Embryonic facial prominence (tissue), 1 donor: ENCODE data around the gene TSHB.
"Not testable (repeated sequence)": the region's sequence is repeated elsewhere in the genome, so short reads cannot be mapped to it uniquely, and the experiment has no call there.

Source experiments
- DNase-seq: peaks from one replicate; pipeline ENCODE4 v3.0.0-alpha.2; 2016; ENCODE audit errors: extremely low spot score

Gene TSHB

DNA sequence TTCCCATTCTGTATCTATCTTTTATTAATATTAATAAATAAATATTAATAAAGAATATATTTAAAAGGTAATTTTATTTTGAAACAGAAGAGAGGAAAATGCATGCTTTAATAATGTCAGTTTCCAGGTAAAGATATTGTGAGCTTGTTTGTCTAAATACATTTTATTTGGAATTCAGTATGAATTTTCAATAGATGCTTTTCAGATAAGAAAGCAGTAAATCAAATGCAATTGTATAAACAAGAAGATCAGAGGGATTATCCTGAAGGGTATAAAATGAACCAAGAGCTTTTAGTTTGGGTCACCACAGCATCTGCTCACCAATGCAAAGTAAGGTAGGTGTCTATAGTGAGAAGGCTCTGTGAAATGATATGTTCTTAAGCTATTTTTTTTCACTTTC lies at the start of gene TSHB:
TSHB (plus strand) TSS at position 301 of the 400 bp plus-strand sequence. CDS start 3,537 bp downstream, outside the sequence.
- DNase-seq = no peak

DNA sequence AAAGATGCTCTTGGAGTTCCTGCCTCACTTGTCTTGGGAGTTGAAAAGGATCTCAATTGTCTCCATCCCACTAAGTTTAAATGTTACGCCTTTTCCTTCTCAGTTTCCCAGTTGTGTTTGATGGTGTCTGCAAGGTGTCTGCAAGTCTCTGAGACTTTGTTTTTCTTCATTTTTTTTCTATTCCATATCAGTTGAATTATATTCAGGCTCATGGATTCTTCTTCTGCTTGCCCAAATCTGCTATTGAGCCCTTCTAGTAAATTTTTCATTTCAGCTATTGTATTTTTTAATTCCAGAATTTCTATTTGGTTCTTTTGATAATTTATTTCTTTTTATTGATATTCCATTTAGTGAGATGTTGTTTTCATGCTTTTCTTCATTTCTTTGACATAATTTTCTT lies 47.4 kb upstream of the TSHB start:
- DNase-seq = no peak

DNA sequence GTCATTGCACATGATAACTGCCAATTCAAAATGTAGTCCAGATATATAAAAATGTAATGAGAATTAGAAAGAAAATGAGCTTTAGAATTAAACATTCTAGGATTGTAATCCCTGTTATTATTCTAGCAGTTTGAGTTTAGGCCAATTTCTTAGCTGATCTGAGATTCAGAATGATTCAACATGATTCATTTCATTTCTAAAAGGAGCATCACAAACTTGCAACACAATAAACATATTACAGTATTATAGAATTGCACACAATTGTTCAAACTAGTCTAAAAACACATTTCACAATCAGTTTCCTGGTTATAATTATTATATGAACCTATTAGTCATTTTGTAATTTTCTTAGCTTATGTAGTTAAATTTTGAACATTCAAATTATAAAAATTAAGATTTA lies 43.3 kb upstream of the TSHB start:
- DNase-seq = no peak

DNA sequence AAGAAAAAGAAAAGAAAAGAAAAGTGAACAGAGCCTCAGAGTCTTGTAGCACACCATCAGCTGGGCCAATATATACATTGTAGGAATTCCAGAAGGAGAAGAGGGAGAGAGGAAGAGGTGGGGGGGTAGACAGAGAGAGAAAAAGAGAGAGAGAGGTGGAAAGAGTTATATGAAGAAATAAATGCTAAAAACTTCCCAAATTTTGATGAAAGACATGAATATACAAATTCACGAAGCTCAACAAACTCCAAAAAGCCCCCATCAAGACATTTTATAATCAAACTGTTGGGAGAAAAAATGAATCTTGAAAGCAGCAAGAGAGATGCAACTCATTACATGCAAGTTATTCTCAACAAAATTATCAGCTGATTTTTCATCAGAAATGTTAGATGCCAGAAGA lies 41.5 kb upstream of the TSHB start:
- DNase-seq = no peak

DNA sequence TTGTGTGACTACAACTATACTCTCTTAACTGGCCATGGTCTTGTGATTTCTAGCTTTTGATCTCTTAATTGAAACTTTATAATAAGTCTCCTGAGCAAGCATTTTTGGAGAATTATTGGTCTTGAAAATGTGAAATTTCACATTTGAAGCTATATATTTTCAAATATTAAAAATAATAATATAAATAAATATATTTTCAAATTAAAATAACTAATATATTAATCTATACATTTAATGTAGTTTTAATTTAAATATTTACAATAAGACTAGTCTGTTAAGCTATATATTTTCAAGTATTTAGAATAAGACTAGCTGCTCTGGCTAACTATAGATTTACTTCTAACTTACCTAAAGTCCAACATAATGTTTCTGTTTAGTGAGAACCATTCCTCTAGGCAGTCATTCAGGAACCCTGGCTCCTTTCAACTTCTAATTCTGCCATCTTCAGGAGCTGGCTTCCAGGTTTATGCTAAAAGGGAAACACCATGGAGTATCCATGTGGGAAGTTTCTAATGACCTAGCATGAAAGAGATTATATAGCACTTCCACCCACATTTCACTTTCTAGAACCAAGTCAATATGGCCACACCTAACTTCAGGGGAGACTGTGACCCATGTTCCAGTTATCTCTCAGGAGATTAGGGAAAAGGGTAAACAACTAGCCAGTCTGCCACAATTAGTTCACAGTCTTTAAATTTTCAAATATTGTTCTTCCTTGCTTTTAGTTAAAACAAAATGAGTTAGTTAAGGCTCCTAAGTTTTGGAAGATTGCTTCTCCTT lies 31.9 kb upstream of the TSHB start:
- no peak for DNase-seq

DNA sequence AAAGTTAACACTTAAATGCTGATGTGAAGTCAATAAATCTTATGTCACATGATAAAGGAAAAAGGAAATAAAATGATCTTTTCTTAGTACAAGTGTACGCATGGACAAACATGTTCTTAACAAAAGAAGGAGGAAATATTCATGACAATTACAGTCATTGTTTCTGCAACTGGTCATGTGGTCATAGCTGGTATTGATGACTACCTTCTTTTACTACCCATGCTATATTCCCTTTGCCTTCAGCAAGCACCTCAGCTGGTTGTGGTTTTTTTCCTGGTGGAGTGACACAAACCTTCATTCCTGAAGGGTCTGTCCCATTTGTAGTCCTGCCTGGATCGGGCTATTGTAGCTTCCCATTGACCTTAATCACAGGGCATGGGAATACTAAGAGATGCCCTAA lies 23.4 kb upstream of the TSHB start:
- no peak for DNase-seq

DNA sequence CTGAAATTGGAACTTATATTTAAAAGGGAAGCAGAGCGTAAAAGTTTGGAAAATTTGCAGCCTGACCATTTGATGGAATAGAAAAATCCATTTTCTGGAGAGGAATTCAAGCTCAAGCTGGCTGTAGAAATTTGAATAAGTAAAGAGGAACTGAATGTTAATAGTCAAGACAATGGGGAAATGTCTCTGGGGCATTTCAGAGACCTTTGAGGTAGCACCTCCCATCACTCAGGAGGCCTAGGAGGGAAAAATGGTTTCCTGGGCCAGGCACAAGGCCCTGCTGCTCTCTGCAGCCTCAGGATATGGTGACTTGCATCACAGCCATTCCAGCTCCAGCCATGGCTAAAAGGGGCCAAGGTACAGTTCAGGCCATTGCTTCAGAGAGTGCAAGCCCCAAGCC lies 17.6 kb upstream of the TSHB start:
- no peak for DNase-seq

DNA sequence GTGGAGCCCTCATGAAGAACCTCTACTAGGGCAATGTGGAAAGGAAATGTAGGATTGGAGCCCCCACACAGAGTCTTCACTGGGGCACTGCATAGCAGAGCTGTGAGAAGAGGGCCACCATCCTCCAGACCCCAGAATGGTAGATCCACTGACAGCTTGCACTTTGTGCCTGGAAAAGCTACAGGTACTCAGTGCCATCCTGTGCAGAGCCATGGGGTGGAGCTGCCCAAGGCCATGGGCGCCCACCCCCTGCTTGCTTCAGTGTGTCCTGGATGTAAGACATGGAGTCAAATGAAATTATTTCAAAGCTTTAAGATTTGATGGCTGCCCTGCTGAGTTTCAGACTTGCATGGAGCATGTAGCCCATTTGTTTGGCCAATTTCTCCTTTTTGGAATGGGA lies 17.2 kb upstream of the TSHB start:
- no peak for DNase-seq

DNA sequence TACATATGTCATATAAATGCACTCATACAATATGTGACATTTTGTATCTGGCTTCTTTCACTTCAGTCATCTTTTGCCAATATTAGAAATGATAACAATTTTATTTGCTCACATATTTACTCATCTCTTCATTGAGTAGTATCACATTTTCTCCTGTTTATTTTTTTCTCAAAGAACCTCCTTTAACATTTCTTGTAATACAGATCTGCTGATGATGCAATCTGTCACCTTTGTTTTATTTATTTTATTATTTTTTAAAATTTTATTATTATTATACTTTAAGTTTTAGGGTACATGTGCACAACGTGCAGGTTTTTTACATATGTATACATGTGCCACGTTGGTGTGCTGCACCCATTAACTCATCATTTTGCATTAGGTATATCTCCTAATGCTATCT lies 15.8 kb upstream of the TSHB start:
- DNase-seq = no peak

DNA sequence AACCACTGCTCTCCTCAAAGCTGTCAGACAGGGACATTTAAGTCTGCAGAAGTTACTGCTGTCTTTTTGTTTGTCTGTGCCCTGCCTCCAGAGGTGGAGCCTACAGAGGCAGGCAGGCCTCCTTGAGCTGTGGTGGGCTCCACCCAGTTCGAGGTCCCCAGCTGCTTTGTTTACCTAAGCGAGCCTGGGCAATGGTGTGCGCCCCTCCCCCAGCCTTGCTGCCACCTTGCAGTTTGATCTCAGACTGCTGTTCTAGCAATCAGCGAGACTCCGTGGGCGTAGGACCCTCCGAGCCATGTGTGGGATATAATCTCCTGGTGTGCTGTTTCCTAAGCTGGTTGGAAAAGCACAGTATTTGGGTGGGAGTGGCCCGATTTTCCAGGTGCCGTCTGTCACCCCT lies 10.1 kb upstream of the TSHB start:
- not testable (repeated sequence) for DNase-seq

DNA sequence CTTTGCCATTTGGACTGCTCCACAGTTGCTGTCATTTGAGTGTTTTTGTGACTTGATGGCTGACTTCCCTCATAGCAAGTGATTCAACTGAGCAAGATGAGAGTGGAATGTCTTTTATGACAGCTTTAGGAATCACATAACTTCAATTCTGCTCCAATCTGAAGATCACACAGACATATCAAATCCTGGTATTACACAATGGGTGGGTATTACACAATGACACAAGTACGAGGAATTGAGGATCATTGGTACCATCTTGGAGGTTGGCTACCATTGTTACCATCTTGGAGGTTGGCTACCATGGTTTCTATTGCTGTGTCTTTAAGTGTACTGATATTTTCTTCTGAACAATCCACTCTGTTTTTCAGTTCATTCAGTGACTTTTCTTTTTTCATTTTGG lies 8.5 kb upstream of the TSHB start:
- no peak for DNase-seq

DNA sequence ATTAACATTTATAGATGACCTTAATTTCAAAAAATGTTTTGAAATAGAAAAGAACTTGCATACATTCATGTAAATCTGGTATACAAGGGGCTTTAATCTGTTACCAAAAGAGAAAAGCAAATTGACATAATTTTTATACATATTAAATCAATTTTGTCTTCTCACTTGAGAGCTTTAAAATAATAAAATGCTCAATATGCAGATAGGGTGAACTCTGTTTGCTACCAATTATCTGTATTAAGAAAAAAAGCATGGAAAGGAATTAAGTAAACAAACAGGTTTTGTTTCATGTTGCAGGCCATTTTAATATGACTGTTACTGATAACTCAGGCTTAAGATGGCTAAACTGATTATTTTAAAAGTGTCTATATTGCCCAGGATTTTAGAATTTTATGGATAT lies 6.0 kb upstream of the TSHB start:
- no peak for DNase-seq

DNA sequence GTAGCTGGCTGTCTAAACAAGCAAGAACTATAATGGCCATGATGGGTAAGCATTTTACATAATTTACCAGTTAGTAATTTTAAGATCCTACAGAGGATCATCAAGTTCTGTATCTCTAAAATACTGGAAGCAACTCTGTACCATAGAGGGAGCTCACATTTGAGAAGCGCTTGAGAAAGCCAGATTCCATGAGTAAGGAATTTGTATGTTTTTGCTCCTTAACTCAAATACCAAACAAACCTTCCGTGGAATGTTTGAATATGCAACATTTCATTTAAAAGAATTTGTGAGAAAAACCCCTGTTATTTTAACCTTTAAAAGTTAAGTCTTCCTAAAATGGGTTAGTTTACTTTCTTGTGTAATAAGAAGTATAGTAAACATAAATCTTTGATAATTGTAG lies 2.0 kb downstream of the TSHB start:
- no peak for DNase-seq

DNA sequence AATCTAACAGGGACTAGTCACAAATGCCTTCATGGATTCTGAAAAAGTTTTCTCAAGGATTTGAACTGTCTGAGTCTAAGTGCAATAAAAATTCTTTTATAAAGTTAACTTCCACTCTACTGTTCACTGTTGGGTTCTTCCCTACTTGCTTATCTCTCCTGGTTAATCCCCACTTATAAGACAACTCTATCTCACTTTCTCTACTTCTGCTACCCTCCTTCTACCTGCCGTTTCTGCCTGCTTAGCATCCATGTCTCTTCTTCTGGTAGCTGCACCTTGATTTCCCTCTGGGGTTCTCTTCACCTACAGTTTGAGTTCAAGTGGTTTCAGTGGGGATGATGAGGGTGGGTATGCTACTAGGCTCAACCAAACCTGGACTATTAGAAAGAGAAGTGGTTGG lies 6.0 kb downstream of the TSHB start:
- no peak for DNase-seq

DNA sequence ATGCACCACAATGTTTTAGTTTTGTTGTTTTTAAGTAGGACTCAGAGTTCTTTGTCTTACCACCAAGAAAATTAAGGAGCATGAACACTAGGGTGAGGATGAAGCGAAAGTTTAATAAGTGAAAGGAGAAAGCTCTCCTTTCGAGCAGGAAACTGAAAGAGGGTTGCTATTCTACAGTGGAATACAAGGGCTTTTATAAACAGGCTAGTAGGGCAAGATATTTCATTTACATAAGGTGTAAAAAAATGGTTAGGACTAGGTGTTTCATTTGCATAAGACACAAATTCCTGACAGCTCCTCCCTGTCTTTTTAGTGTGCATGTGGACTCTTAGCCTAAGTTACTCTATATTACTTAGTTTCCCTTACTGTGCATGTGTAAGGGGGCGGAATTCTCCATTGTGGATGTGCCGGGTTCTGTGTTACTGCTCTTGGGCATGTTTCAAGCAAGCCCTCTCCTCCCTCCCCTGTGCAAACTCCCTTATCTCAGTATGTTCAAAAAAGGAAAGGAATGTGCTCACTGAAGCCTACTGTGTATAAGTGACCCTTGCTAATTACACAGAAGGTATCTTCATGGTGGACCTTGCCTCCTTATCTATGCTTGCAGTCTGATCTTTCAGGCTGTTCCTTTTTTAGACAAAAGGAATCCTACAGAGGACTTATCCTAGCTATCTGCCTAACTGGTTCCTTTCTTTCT lies 7.3 kb downstream of the TSHB start:
- DNase-seq = no peak

DNA sequence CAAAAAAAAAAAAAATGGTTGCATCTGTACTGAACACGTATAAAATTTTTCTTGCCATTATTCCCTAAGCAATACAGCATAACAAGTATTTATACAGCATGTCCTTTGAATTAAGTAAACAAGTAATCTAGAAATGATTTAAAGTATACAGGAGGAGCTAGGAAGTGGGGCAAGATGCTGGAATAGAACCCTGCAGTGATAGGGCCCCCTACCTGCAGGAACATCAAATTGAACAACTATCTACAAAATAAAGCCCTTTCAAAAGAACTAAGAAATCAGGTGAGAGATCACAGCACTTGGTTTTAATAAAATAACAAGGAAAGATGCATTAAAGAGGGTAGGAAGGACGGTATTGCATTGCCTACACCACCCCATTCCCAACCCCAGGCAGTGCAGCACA lies 10.9 kb downstream of the TSHB start:
- DNase-seq = no peak

DNA sequence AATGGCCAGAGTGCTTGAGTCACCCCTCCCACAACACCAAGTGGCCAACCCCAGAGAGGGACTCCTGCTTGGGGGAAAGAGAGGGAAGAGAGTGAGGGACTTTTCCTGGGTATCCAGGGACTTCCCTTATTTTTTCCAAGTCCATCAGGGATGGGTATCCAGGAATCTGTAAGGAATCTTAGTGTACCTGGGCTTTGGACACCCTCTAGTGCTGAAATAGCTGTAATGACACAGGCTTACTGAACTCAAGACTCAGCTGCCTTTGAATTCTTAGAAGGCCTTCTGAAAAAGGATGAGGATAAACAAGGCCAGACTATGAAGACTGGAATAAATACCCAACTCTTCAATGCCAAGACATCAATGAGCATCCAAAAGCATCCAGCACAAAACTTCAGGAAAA lies 12.0 kb downstream of the TSHB start:
- no peak for DNase-seq

DNA sequence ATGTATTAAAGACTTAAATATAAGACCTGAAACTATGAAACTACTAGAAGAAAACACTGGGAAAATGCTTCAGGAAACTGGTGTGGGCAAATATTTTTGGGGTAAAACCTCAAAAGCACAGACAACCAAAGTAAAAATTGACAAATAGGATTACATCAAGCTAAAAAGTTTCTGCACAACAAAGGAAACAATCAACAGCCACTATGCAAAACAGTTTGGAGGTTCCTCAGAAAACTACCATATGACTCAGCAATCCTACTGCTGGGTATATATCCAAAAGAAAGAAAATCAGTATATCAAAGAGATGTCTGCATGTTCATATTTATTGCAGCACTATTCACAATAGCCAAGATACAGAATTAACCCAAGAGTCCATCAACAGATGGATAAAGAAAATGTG lies 17.1 kb downstream of the TSHB start:
- no peak for DNase-seq

DNA sequence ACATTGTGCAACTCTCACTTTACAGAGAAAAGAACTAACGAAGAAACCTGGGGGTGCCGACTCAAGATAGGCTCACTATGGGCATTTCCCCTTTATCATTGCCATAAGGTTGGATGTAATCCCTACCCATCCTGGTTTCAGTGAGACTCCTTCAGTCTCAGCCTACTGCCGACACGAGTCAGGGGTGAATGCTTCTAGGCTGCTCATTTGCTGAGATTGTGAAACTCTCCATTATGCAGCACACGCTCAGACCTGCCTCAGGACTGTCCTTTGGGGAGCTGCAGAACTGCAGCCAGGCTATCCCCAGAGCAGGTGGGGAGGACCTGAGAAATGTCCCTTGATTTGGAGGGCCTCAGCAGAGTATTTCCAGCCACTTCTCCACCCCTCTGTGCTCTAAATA lies 22.2 kb downstream of the TSHB start:
- DNase-seq = no peak

DNA sequence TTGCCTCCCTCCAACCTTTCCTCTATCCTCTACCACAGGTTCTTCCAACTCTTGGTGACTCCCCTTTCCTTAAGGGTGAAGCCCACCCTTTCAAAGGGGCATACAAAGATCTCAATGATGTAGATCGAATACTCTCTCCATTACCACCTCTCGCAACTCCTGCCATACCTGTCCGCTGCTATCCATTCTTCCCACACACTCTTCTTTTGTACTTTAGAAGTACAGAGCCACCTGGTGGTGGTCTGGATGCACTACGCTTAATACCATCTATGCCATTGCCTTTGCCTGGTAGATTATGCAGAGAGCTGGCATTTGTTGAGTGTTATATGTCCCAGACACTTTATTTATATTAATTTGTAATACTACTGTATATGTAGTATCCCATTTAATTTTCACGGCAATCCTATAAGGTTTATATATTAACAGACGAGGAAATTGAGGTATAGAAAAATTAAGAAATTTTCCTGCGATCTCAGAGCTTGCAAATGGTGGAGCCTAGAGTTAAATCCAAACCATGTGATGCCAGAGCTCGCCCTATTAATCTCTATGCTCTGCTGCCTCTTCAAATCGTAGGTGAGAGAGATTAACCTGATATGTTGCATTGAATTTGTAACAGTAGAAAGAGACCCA lies 22.9 kb downstream of the TSHB start:
- no peak for DNase-seq

DNA sequence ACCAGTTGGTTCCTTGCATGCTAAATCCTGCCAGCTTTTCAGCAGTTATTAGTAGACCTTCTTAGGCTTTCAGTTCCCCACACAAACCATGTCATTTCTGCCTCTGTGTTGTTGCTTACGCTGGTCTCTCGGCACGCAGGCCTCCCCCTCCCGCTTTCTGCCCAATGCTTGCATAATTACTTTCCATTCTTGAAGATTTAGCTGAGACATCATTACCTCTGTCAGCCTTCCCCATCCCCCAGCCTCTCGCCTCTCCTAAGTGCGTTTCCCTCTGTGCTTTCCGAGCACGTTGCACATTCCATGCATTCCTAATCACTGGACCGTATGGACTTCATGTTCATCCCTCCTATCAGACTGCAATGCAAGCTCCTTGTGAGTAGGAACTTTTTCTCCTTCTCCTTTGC lies 26.8 kb downstream of the TSHB start:
- DNase-seq = peak; percentile 14

DNA sequence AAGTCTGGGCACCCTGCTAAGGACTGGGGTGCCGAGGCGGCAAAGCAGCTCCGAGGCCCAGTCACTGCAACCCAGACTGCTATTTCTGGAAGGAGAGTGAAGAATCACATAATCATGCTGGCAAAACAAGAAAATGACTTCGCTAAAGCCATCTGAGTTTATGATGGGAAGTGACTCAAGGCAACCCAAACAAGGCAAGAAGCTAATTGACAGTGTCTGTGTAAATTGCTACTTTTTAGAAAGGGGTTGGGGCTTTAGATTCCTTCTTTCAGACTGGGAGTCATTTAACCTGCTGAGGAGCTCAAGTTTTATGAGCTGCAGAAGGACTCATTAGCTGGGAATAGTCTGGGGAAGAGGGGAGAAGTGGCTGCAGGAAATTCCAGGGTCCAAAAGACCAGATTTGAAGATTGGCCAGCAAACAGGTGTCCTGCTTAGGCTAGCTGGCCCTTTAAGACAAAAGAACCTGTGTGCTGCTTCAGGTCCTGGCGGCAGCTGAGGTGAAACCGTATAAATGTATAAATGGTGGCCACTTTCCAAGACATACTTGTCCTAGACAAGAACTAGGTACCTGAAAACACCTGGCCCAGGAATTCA lies 28.1 kb downstream of the TSHB start:
- no peak for DNase-seq

DNA sequence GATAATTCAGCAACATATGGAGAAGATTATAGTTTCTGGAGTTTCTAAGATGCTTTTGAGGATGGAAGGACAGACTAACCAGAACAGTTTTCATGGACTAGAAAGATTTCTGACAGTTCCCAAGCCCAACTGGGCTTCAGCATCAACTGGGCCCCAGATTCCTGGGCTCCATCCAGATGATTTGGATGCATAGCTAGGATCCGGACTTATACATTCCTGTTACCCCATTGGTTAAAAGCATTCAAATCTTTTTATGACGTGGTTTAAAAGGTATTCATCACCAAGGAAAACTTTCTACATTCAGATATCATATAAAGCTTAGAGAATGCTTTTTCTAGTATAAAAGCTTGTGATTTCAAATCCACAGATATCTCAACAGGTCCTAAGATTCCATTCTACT lies 29.7 kb downstream of the TSHB start:
- no peak for DNase-seq
